Neutrophil (primary cell): ENCODE measurements around the gene OBSL1.

Source experiments
- H3K27ac ChIP-seq: fragments of 200-600 bp; sonication (generic); 2 replicates; pipeline ENCODE4 v1.5.1; 2016; ENCODE audit warnings: mild to moderate bottlenecking, moderate library complexity
- H3K27me3 ChIP-seq: fragments of 200-600 bp; sonication (generic); 2 replicates; pipeline ENCODE4 v1.6.0; 2016; ENCODE audit warnings: mild to moderate bottlenecking
- H3K36me3 ChIP-seq: fragments of 200-600 bp; sonication (generic); 2 replicates; pipeline ENCODE4 v1.5.1; 2017
- H3K4me1 ChIP-seq, 2 experiments: fragments of 200-600 bp in 1 of 2; sonication (generic) in 1 of 2; 1 replicate in 1 of 2; 2 replicates in 1 of 2; pipeline versions ENCODE4 v1.5.1 to v1.6.1; 2013 to 2016; ENCODE audit warnings: low read depth in 1 of 2, low read length in 1 of 2, mild to moderate bottlenecking in 1 of 2, moderate library complexity in 1 of 2; ENCODE audit not compliant: control insufficient read depth in 1 of 2, insufficient read depth in 1 of 2
- H3K4me3 ChIP-seq, 2 experiments: fragments of 200-600 bp in 1 of 2; sonication (generic) in 1 of 2; 1 replicate in 1 of 2; 2 replicates in 1 of 2; pipeline ENCODE4 v1.5.1; 2013 to 2016; ENCODE audit warnings: low read depth in 1 of 2, low read length in 1 of 2, mild to moderate bottlenecking in 1 of 2, moderate library complexity in 1 of 2
- H3K9me3 ChIP-seq: fragments of 200-600 bp; sonication (generic); 2 replicates; pipeline ENCODE4 v1.5.1; 2016
- CTCF ChIP-seq: fragments of 200-600 bp; sonication (generic); IDR thresholded peaks from 2 replicates; pipeline ENCODE4 v1.5.1; 2016; ENCODE audit warnings: antibody characterized with exemption

The OBSL1 gene

GRCh38 chr2:219573166-219573565 lies 1.8 kb upstream of the OBSL1 start:
- Histone ChIP-seq H3K4me1 (peaks cover 0 to 10% of the 10 kb centered on the region in 2 experiments), H3K9me3 (no peaks in the 10 kb centered on the region), H3K27me3 (peaks cover 90% of the 10 kb centered on the region), H3K4me3 (no peak overlapping the region), H3K36me3 (no peaks in the 10 kb centered on the region), H3K27ac (no peak overlapping the region)
- no peak for TF ChIP-seq CTCF

- peaks cover 0 to 10% of the 10 kb centered on the region in 2 experiments for H3K4me1 ChIP-seq
- no peak within 1 kb of the TSS for H3K4me3 ChIP-seq
- no peaks in the 10 kb centered on the region for H3K9me3 ChIP-seq
- H3K36me3 ChIP-seq, result no peaks in the 10 kb centered on the region
- TF ChIP-seq CTCF, result no peak
- H3K27me3 ChIP-seq, result peaks cover 98% of the 10 kb centered on the region
- H3K27ac ChIP-seq, result no peak within 1 kb of the TSS
These were observed 1.1 kb upstream of the OBSL1 start, which contains the start of gene INHA for GRCh38 chr2:219572237-219573001. Gene INHA, plus strand, starts transcription at chr2:219572310. Its CDS starts 65 bp downstream, at chr2:219572375.

GRCh38 chr2:219570924-219571310 lies 422 bp downstream of the OBSL1 start:
- no peak overlapping the region for H3K27ac ChIP-seq

GRCh38 chr2:219570194-219570923 lies 980 bp downstream of the OBSL1 start:
- Histone ChIP-seq H3K9me3 (no peaks in the 10 kb centered on the region), H3K36me3 (no peaks in the 10 kb centered on the region), H3K4me1 (peaks cover 0 to 10% of the 10 kb centered on the region in 2 experiments), H3K27ac (no peak overlapping the region), H3K27me3 (peaks cover 82% of the 10 kb centered on the region), H3K4me3 (no peak overlapping the region)
- no peak for TF ChIP-seq CTCF

More at GRCh38 chr2:219570924-219571310, 422 bp downstream of the OBSL1 start:
- TF ChIP-seq CTCF, result no peak
- Histone ChIP-seq H3K9me3 (no peaks in the 10 kb centered on the region), H3K36me3 (no peaks in the 10 kb centered on the region), H3K4me1 (peaks cover 0 to 10% of the 10 kb centered on the region in 2 experiments), H3K27me3 (peaks cover 88% of the 10 kb centered on the region), H3K4me3 (no peak overlapping the region)

GRCh38 chr2:219569635-219570034 lies 1.7 kb downstream of the OBSL1 start:
- Histone ChIP-seq H3K27me3 (peaks cover 75% of the 10 kb centered on the region), H3K4me3 (no peak overlapping the region), H3K4me1 (peaks cover 0 to 10% of the 10 kb centered on the region in 2 experiments), H3K27ac (no peak overlapping the region), H3K36me3 (no peaks in the 10 kb centered on the region), H3K9me3 (no peaks in the 10 kb centered on the region)
- no peak for TF ChIP-seq CTCF
